VCaP (cell line): ENCODE results near the gene RPL4.

Experiments
- H3K27ac ChIP-seq: fragments of 450-650 bp; 2 replicates; pipeline ENCODE4 v1.5.1; 2017
- CTCF ChIP-seq: fragments of 450-650 bp; conservative IDR thresholded peaks from 2 replicates; pipeline ENCODE4 v1.5.1; 2017; ENCODE audit warnings: mild to moderate bottlenecking, moderate library complexity

The RPL4 gene

GRCh38 chr15:66488525-66488924 lies 16.1 kb downstream of the RPL4 start:
- no peak overlapping the region for H3K27ac ChIP-seq
- TF ChIP-seq CTCF: no peak

- no peak for TF ChIP-seq CTCF
- H3K27ac ChIP-seq: no peak overlapping the region
Observed at GRCh38 chr15:66486887-66487286, 17.8 kb downstream of the RPL4 start.

- H3K27ac ChIP-seq: no peak overlapping the region
- TF ChIP-seq CTCF: no peak
Observed at GRCh38 chr15:66484539-66485112, 20.0 kb downstream of the RPL4 start.

- no peak for TF ChIP-seq CTCF
- H3K27ac ChIP-seq: no peak overlapping the region
Observed at GRCh38 chr15:66483131-66483566, 21.5 kb downstream of the RPL4 start.

- no peak overlapping the region for H3K27ac ChIP-seq
- TF ChIP-seq CTCF: no peak
Observed at GRCh38 chr15:66482539-66482938, 22.1 kb downstream of the RPL4 start.

GRCh38 chr15:66481107-66481856 lies 23.4 kb downstream of the RPL4 start:
- H3K27ac ChIP-seq: no peak overlapping the region
- TF ChIP-seq CTCF: no peak

- no peak overlapping the region for H3K27ac ChIP-seq
- no peak for TF ChIP-seq CTCF
Observed at GRCh38 chr15:66480267-66480666, 24.4 kb downstream of the RPL4 start.
